KOPT-K1 (cell line): Measurements from ENCODE around the gene FRMD4B.

Source experiments
- H3K27ac ChIP-seq: fragments of 200-600 bp; sonication (generic); 2 replicates; pipeline ENCODE4 v1.5.1; 2016; ENCODE audit warnings: antibody characterized with exemption, mild to moderate bottlenecking, low read depth, low read length; ENCODE audit not compliant: poor library complexity, severe bottlenecking
- H3K36me3 ChIP-seq: fragments of 200-600 bp; sonication (generic); 2 replicates; pipeline ENCODE4 v1.5.1; 2017; ENCODE audit warnings: antibody characterized with exemption, mild to moderate bottlenecking, low read length, moderate library complexity; ENCODE audit not compliant: insufficient read depth
- H3K9me3 ChIP-seq: fragments of 200-600 bp; sonication (generic); 2 replicates; pipeline ENCODE4 v1.5.1; 2017; ENCODE audit warnings: antibody characterized with exemption, low read length, mild to moderate bottlenecking; ENCODE audit not compliant: insufficient read depth, poor library complexity, severe bottlenecking

FRMD4B gene

GRCh38 chr3:69385723-69386555 lies at the start of gene FRMD4B:
FRMD4B (minus strand) TSS chr3:69386088; CDS start chr3:69385989, 99 bp downstream.
- Histone ChIP-seq H3K27ac (peak within 1 kb of the TSS; percentile 37), H3K9me3 (no peaks in the 10 kb centered on the region), H3K36me3 (no peaks in the 10 kb centered on the region)

DNA sequence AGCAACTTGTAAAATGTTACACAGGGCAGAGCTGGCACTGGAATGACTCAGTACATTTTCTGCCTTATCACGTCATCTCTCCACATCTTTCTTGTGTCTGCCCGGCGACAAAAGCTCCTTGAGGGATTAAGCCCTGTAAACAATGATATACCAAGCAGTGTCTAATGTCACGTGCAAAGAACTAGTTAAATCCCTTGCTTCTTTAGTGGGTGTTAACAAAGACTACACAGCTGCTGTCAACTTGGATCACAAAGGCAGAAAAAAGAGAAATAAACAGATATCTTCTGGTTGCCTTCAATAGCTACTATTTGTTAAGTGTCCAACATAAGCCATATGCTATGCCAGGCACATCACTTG lies 48.1 kb upstream of the FRMD4B start:
- Histone ChIP-seq H3K9me3 (no peaks in the 10 kb centered on the region), H3K36me3 (no peaks in the 10 kb centered on the region), H3K27ac (no peak overlapping the region)

DNA sequence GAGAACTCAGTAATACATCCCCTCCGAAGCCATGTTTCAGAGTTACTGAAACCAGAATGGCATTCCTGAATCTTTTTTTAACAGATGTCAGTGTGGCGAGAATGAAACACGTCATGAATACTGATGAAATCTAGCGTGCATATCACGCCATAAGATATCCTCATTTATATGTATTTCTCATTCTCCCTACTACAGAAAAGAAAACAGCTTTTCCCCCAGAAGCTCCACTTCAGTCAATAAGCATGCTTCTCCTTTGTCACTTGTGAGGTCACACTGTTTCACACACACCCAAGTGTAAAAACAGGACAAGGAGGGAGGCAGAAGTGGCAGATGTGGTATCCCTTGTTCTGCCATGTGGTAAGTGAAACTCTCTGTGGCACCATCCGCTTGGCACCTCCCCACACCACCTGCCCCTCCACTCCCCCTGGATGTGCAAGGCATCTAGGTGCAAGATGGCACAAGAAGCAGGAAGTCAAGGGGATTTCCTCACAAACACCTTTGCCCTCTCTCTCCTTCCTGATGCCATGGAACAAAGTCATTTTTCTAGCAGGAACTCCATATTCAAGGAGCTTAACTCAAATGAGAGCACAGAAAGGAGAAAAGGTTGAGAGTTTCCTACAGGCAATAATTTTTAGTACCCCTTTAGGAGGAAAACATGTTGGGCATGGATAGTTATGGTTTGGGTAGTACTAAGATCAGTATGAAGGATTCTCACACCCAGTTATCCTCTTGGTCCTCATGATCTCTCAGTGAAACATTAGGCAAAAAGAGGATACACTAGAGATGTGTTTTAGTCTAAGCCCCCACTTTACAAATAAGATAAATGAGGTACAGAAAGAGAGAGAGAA lies 47.5 kb upstream of the FRMD4B start:
- H3K9me3 ChIP-seq: no peaks in the 10 kb centered on the region
- H3K27ac ChIP-seq: no peak overlapping the region
- H3K36me3 ChIP-seq: no peaks in the 10 kb centered on the region

GRCh38 chr3:69428657-69429255 lies 42.9 kb upstream of the FRMD4B start:
- no peaks in the 10 kb centered on the region for H3K36me3 ChIP-seq
- H3K27ac ChIP-seq: no peak overlapping the region
- H3K9me3 ChIP-seq: no peaks in the 10 kb centered on the region

- Histone ChIP-seq H3K27ac (no peak overlapping the region), H3K36me3 (no peaks in the 10 kb centered on the region)
Observed at GRCh38 chr3:69426967-69427304, 41.0 kb upstream of the FRMD4B start.

GRCh38 chr3:69426291-69426966 lies 40.5 kb upstream of the FRMD4B start:
- no peak overlapping the region for H3K27ac ChIP-seq
- no peaks in the 10 kb centered on the region for H3K9me3 ChIP-seq
- H3K36me3 ChIP-seq: no peaks in the 10 kb centered on the region

More at GRCh38 chr3:69426967-69427304, 41.0 kb upstream of the FRMD4B start:
- no peaks in the 10 kb centered on the region for H3K9me3 ChIP-seq

DNA sequence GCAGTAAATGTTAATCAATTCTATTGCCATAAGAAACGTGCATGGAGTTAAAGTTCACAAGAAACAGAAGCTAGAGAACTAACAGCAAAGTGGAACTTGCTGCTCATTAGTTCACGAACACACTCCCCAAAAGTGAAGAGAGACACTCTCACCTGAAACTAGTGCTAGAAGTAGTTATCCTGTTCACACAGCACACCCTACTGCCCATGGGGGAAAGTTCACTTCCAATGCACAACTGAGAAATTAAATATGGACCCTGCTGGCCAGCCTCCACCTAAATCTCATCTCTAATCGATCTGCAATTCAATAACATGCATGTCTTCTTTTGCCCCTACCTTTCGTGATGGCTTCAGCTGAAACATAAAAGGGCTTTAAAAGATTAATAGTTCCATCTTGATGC lies 39.4 kb upstream of the FRMD4B start:
- H3K9me3 ChIP-seq: no peaks in the 10 kb centered on the region
- no peaks in the 10 kb centered on the region for H3K36me3 ChIP-seq
- no peak overlapping the region for H3K27ac ChIP-seq

DNA sequence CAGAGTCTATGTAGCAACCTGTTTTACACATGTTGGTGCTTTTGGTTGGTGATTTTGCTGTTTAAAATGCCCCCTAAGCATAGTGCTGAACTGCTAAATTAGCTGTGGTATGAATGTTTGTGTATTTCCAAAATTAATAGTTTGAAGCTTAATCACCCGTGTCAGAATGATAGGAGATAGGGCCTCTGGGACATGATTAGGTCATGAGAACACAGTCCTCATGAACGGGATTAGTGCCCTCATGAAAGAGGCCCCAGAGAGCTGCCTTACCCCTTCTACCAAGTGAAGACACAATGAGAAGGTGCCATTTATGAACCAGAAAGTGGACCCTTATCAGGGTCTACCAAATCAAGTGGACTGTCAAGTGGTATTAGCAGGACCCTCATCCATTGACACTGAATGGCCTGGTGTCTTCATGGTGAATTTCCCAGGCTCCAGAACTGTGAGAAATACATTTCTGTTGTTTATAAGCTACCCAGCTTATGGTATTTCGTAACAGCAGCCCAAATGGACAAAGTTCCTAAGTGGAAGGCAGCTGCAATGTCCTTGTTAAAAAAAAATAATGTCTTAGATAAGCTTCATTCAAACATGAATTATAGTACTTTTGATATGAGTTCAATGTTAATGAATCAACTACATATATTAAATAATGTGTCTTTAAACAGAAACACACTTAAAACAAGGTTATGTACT lies 37.7 kb upstream of the FRMD4B start:
- Histone ChIP-seq H3K9me3 (no peaks in the 10 kb centered on the region), H3K27ac (no peak overlapping the region), H3K36me3 (no peaks in the 10 kb centered on the region)

DNA sequence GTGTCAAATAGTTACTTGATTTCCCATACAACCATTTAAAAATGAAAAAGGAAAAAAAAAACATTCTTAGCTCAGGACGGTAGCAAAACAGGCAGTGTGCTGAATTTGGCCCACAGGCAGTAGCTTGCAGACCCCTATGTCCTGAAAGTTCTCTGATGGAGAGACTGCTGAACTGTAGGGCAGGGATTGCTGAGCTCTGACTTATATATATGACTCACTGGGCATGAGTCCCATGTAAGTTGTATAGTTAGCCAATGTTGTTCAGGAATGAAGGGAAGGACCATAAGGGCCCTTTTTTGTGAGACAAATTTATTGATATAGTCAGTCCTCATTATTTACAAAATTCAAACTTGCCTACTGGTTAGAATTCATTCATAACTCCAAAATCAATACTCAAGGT lies 36.9 kb upstream of the FRMD4B start:
- Histone ChIP-seq H3K36me3 (no peaks in the 10 kb centered on the region), H3K9me3 (no peaks in the 10 kb centered on the region), H3K27ac (no peak overlapping the region)

- Histone ChIP-seq H3K9me3 (no peaks in the 10 kb centered on the region), H3K36me3 (no peaks in the 10 kb centered on the region), H3K27ac (no peak overlapping the region)
Observed at GRCh38 chr3:69420781-69421520, 35.1 kb upstream of the FRMD4B start.

DNA sequence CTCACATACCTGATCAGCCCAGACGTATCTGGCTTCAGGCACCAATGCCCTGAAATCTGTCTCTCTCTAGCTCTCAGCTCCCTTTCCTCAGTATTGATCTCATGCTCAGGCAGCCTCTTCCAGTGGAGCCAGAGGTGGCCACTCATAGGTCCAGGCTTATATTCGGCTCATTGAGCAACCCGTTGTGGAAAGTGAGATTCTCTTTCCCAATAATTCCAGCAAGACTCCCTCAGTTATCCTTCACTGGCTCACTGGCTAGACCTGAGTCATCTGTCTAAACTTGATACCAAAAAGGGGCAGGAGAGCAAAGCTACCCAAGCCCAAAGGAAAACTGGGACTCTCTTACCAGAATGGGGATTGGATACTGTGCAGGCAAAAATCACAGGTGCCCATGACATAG lies 33.4 kb upstream of the FRMD4B start:
- H3K9me3 ChIP-seq: no peaks in the 10 kb centered on the region
- no peak overlapping the region for H3K27ac ChIP-seq
- H3K36me3 ChIP-seq: no peaks in the 10 kb centered on the region

GRCh38 chr3:69417541-69418078 lies 31.7 kb upstream of the FRMD4B start:
- Histone ChIP-seq H3K27ac (no peak overlapping the region), H3K9me3 (no peaks in the 10 kb centered on the region), H3K36me3 (no peaks in the 10 kb centered on the region)

DNA sequence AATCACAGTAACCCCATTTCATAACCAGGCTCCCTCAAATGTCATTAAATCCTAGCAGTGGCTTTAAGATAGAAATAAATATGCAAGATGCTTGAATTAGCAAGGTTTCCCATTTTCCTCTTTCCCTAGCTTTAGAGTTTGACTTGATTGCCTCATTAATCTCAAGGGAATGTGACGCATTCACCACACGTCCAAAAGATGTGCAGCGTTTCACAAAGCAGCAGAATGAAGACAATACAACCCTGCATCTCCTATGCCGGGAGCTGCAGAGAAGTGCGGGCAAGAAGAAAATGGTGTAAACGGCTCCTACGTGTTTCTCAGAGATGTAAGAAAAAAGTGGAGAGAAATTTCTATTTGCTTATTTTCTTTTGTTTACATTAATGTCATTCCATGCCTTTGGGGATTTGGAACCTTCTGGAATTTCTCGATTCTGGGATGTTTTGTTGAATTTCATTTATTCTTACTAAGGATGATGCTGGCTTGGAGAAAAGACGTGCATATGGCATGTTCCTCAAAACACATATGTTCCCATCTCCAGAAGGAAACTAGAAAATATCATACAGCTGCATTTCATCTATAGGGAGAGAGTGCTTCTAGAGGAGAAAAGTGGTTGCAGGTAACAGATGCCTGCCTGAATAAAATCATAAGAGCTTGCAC lies 27.8 kb upstream of the FRMD4B start:
- Histone ChIP-seq H3K36me3 (no peaks in the 10 kb centered on the region), H3K27ac (no peak overlapping the region), H3K9me3 (no peaks in the 10 kb centered on the region)
